Measurements from ENCODE around the gene DLG2.

GRCh38 chr11:83734120-83734519 is 1893.0 kb downstream of the DLG2 start:
- TF ChIP-seq CTCF (IDR thresholded peaks at IDR 0.05; ENCODE audit: low read length) (no peak), EZH2 (IDR thresholded peaks at IDR 0.05; ENCODE audit: borderline replicate concordance, low read length) (no peak)

Data from OCI-LY1 (cell line).